Measurements from ENCODE around the gene LAMA2. TPM values are rescaled to one million over a fixed set of nuclear protein-coding genes. Genes with fewer than 3 reads are reported as not detected.

The LAMA2 gene
- total RNA-seq, 4 donors from 2014 or later: 115 to 153 (median 134) TPM

DNA sequence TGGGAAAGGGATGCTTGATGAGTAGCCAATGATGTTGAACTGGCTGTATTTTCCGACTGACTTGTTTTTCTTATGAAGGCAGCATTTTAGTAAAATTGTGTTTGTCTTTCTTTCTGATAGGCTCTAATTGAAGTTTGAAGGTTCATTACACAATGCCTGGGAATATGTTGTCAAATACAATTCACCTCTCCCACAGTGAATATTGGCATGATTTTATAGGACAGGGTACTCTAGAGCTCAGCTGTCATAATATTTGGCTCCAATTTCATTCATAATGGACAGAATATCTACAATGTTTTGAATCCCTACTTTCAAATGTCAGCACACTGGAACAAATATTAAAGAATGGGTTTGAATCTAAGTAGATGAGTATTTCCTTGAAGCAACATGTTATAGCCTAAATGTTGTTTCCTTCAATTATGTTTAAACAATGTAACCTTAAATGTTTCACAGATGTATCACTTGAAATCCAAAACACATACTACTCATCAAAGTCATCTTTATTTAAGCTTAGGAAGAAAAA, 81.4 kb downstream of the LAMA2 start:
- intact Hi-C loops (cut with DNase I): no loop called here
- H3K4me3 ChIP-seq: no peak overlapping the region
- no peaks in the 10 kb centered on the region for H3K27me3 ChIP-seq
- no peak for DNase-seq (ENCODE audit: extremely low spot score)
- no peaks in the 10 kb centered on the region for H3K36me3 ChIP-seq
- no peak overlapping the region for H3K27ac ChIP-seq (replicated peaks in 1 of 4)
- TF ChIP-seq, protein P1, sequence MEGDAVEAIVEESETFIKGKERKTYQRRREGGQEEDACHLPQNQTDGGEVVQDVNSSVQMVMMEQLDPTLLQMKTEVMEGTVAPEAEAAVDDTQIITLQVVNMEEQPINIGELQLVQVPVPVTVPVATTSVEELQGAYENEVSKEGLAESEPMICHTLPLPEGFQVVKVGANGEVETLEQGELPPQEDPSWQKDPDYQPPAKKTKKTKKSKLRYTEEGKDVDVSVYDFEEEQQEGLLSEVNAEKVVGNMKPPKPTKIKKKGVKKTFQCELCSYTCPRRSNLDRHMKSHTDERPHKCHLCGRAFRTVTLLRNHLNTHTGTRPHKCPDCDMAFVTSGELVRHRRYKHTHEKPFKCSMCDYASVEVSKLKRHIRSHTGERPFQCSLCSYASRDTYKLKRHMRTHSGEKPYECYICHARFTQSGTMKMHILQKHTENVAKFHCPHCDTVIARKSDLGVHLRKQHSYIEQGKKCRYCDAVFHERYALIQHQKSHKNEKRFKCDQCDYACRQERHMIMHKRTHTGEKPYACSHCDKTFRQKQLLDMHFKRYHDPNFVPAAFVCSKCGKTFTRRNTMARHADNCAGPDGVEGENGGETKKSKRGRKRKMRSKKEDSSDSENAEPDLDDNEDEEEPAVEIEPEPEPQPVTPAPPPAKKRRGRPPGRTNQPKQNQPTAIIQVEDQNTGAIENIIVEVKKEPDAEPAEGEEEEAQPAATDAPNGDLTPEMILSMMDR (IDR thresholded peaks at IDR 0.05): no peak
- no peak for TF ChIP-seq EP300 (IDR thresholded peaks at IDR 0.05)
- peaks cover 0 to 13% (median 0%) of the 10 kb centered on the region in 4 donors for H3K4me1 ChIP-seq
- WGBS: 62% methylated on average over 1 of the region's 1 CpG
- no peaks in the 10 kb centered on the region for H3K9me3 ChIP-seq

DNA sequence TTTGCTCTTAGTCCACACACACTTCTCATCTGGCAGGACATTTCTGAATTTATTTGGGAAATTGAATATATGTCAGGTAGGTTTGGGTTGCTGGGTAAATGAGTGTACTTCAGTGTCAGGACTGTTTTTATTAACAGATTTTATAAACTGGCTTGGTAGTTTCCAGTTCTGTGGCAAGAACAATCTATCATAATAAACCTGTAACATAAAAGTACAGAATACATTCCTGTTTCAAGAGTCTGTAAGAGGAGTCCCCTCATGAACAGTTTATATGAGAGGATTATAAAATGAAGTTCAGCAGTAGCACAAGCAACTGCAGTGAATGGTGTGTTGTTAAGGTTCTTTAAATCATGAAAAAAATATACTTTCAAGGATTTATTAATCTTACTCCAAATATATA, 81.8 kb downstream of the LAMA2 start:
- TF ChIP-seq, protein P1 (IDR thresholded peaks at IDR 0.05): no peak
- TF ChIP-seq POLR2A (IDR thresholded peaks at IDR 0.05; ENCODE audit: low read depth): no peak
- TF ChIP-seq EP300 (IDR thresholded peaks at IDR 0.05): no peak
- intact Hi-C loops (cut with DNase I): no loop called here
- DNase-seq (ENCODE audit: extremely low spot score): no peak
- H3K9me3 ChIP-seq: no peaks in the 10 kb centered on the region
- H3K27me3 ChIP-seq: no peaks in the 10 kb centered on the region
- peaks cover 0 to 13% (median 0%) of the 10 kb centered on the region in 4 donors for H3K4me1 ChIP-seq
- no peak overlapping the region for H3K4me3 ChIP-seq
- no peaks in the 10 kb centered on the region for H3K36me3 ChIP-seq
- no peak overlapping the region for H3K27ac ChIP-seq (replicated peaks in 1 of 4)

DNA sequence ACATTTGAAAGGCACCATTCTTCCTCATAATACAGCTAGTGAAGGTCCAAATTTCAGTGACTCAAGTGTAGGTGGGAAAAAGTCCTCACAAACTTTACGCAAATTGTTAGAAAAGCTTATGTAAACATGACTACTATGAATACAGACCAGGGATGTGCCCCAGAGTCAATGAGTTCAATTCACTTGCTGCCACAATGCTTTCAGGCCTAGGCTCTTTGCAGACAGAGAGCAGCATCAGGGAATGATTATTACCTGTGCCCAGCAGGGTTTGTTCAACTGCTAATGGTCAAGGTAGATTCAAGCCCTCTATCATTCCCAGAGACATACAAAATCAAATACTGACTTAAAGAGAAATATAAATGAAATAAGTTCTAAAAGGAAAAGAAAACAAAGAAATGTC, 84.0 kb downstream of the LAMA2 start:
- Histone ChIP-seq H3K36me3 (no peaks in the 10 kb centered on the region), H3K4me3 (no peak overlapping the region), H3K9me3 (no peaks in the 10 kb centered on the region), H3K4me1 (peaks cover 0 to 16% (median 0%) of the 10 kb centered on the region in 4 donors), H3K27me3 (no peaks in the 10 kb centered on the region), H3K27ac (replicated peaks in 1 of 4) (no peak overlapping the region)
- no peak for DNase-seq (ENCODE audit: extremely low spot score)
- WGBS: 90% methylated on average over 1 of the region's 1 CpG
- TF ChIP-seq, protein P1 (IDR thresholded peaks at IDR 0.05): no peak
- no peak for TF ChIP-seq EP300 (IDR thresholded peaks at IDR 0.05)
- TF ChIP-seq POLR2AphosphoS5 (IDR thresholded peaks at IDR 0.05): no peak
- intact Hi-C loops (cut with DNase I): no loop called here

DNA sequence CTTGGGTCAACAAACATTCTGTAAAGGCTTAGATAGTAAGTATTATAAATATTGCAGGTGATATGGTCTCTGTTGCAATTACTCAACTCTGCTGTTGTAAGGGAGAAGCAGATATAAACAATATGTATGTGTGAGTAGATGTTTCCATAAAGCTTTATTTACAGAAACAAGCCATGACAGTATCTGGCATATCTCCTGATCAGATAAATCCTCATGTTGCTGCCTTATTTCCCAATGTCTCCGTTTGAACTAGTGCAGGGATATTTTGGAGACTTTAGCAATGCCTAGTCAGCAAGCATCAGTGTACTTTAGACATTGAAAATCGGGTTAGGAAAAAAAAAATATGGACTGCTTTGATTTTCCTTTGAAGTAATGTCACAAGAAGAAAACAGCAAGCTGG, 96.1 kb downstream of the LAMA2 start:
- intact Hi-C loops (cut with DNase I): no loop called here
- H3K4me1 ChIP-seq: peaks cover 0 to 6% (median 0%) of the 10 kb centered on the region in 4 donors
- WGBS: 63% methylated on average over 2 of the region's 2 CpGs
- H3K9me3 ChIP-seq: no peaks in the 10 kb centered on the region
- no peaks in the 10 kb centered on the region for H3K27me3 ChIP-seq
- no peak overlapping the region for H3K4me3 ChIP-seq
- H3K27ac ChIP-seq (replicated peaks in 1 of 4): no peak overlapping the region
- no peak for DNase-seq (ENCODE audit: extremely low spot score)
- H3K36me3 ChIP-seq: no peaks in the 10 kb centered on the region
- TF ChIP-seq POLR2AphosphoS5 (IDR thresholded peaks at IDR 0.05) (no peak), POLR2A (IDR thresholded peaks at IDR 0.05; ENCODE audit: low read depth) (no peak), EP300 (IDR thresholded peaks at IDR 0.05) (no peak)
- TF ChIP-seq, protein P1 (IDR thresholded peaks at IDR 0.05): no peak

DNA sequence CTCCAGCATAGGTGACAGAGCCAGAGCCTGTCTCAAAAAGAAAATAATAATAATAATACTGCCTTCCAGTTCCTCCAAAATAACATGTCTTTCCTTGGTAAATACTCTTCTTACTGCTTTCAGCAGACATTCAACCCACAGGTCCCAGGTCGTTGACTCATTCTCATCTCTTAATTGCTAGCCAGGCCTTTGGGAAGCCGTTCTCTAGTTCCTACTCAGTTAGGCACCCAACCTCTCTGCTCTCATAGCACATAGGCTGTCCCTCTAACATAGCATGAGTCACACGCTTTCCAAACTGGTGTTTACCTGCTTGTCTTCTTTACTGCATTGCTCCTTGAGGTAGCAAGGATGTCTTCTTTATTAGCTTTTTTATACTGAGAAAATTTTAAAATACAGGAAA, 98.8 kb downstream of the LAMA2 start:
- 78% methylated on average over 3 of the region's 3 CpGs for WGBS
- no peak overlapping the region for H3K4me3 ChIP-seq
- DNase-seq (ENCODE audit: extremely low spot score): no peak
- intact Hi-C loops (cut with DNase I): no loop called here
- no peaks in the 10 kb centered on the region for H3K9me3 ChIP-seq
- TF ChIP-seq POLR2AphosphoS5 (IDR thresholded peaks at IDR 0.05) (no peak), EP300 (IDR thresholded peaks at IDR 0.05) (no peak)
- TF ChIP-seq, protein P1 (IDR thresholded peaks at IDR 0.05): no peak
- H3K36me3 ChIP-seq: no peaks in the 10 kb centered on the region
- no peaks in the 10 kb centered on the region for H3K27me3 ChIP-seq
- peaks cover 0 to 6% (median 0%) of the 10 kb centered on the region in 4 donors for H3K4me1 ChIP-seq
- H3K27ac ChIP-seq (replicated peaks in 1 of 4): no peak overlapping the region
